ENCODE data around the gene MAP1LC3A. TPM values are rescaled to one million over a fixed set of nuclear protein-coding genes. Genes with fewer than 3 reads are reported as not detected.
"Not testable (repeated sequence)": the region's sequence is repeated elsewhere in the genome, so short reads cannot be mapped to it uniquely, and the experiment has no call there.

MAP1LC3A gene
- total RNA-seq, 3 donors from 2014 or later (not counting 1 experiment from before 2014, with no cell fraction given), result 12.7 to 20.4 (median 19.8) TPM

DNA sequence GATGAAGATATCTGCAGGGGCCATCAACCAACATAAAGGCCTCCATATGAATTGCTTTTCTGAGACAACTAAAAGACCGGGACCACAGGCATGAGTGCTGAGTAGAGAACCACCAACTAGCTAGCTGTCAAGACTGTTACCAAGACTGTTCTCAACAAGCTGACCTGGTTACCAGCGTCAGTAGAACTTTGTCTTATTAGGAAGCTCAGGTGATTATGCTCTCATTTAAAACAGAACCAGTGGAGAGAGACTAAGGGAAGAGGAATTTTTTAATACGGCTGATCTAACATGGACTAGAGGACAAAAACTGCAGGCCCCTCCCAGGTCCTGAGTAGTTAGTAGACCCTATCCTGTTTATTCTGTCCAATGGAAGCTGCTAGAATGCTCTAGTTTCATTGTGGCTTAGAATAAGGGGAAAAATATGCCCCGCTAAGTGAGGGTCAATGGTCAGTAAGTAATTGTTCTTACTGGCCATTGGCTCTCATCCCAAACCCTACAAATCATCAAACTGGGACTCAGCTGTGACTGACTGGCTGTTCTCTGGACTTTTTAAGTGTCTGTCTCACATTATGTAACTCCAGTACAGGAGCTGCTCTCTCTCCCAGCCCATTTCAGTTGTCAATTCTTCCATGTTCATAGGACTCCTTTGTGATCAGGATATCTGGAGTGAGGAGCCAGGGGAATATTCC is 46.1 kb upstream of the MAP1LC3A start:
- H3K9me3 ChIP-seq (ENCODE audit: control insufficient read depth, insufficient read depth, low read length), result no peaks in the 10 kb centered on the region
- H3K4me3 ChIP-seq (ENCODE audit: low read length), result no peak overlapping the region
- Mint-ChIP-seq H3K36me3 (no peaks in the 10 kb centered on the region), H3K27me3 (ENCODE audit: low read depth in 2 of 2) (no peaks in the 10 kb centered on the region), H3K27ac (peak overlapping the region; percentile 76 to 94), H3K9me3 (no peaks in the 10 kb centered on the region), H3K4me1 (peaks cover 36 to 49% of the 10 kb centered on the region in 2 donors), H3K4me3 (no peak overlapping the region)
- no peak for ATAC-seq
- H3K36me3 ChIP-seq (ENCODE audit: control insufficient read depth, insufficient read depth, low read length), result peaks cover 33% of the 10 kb centered on the region
- WGBS (ENCODE audit: insufficient coverage), result 99% methylated on average over 4 of the region's 4 CpGs
- H3K27ac ChIP-seq (ENCODE audit: low read length), result no peak overlapping the region
- peaks cover 18% of the 10 kb centered on the region for H3K4me1 ChIP-seq (ENCODE audit: control insufficient read depth, insufficient read depth, low read length)
- intact Hi-C loops (cut with micrococcal nuclease), result no loop called here
- H3K27me3 ChIP-seq (ENCODE audit: control insufficient read depth, insufficient read depth, low read length), result no peaks in the 10 kb centered on the region
- TF ChIP-seq, protein P1, sequence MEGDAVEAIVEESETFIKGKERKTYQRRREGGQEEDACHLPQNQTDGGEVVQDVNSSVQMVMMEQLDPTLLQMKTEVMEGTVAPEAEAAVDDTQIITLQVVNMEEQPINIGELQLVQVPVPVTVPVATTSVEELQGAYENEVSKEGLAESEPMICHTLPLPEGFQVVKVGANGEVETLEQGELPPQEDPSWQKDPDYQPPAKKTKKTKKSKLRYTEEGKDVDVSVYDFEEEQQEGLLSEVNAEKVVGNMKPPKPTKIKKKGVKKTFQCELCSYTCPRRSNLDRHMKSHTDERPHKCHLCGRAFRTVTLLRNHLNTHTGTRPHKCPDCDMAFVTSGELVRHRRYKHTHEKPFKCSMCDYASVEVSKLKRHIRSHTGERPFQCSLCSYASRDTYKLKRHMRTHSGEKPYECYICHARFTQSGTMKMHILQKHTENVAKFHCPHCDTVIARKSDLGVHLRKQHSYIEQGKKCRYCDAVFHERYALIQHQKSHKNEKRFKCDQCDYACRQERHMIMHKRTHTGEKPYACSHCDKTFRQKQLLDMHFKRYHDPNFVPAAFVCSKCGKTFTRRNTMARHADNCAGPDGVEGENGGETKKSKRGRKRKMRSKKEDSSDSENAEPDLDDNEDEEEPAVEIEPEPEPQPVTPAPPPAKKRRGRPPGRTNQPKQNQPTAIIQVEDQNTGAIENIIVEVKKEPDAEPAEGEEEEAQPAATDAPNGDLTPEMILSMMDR (IDR thresholded peaks at IDR 0.05), result no peak
- no peak for DNase-seq

DNA sequence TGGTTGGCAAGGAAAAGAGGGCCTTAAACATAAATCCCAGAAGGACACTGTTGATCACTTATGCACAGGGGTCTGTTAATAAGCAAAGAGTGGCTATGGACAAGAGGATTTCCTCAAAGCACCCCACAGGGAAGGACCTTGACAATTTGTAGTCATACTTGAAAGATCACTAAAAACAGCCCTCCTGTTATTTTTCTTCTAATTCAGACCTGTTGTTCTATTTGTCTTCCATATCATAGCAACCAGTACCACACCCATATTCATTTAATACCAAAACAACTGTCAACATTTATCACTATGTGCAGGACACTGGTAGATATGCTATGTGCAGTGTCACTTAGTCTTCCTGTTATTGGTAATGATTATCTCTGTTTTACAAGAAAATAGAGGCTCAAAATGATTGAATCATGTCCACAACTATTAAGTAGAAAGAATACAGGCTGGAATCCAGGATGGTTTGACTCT is 45.5 kb upstream of the MAP1LC3A start:
- H3K27ac ChIP-seq (ENCODE audit: low read length), result no peak overlapping the region
- H3K4me1 ChIP-seq (ENCODE audit: control insufficient read depth, insufficient read depth, low read length), result peaks cover 22% of the 10 kb centered on the region
- TF ChIP-seq, protein P1 (IDR thresholded peaks at IDR 0.05), result no peak
- no peaks in the 10 kb centered on the region for H3K9me3 Mint-ChIP-seq
- ATAC-seq (no peak), DNase-seq (peak in 1 of 2 donors; percentile 19)
- H3K4me3 ChIP-seq (ENCODE audit: low read length), result no peak overlapping the region
- no peaks in the 10 kb centered on the region for H3K27me3 ChIP-seq (ENCODE audit: control insufficient read depth, insufficient read depth, low read length)
- H3K4me3 Mint-ChIP-seq, result no peak overlapping the region
- peak overlapping the region; percentile 76 to 94 for H3K27ac Mint-ChIP-seq
- intact Hi-C loops (cut with micrococcal nuclease), result no loop called here
- no peaks in the 10 kb centered on the region for H3K9me3 ChIP-seq (ENCODE audit: control insufficient read depth, insufficient read depth, low read length)
- H3K27me3 Mint-ChIP-seq (ENCODE audit: low read depth in 2 of 2), result no peaks in the 10 kb centered on the region
- no peaks in the 10 kb centered on the region for H3K36me3 Mint-ChIP-seq
- peaks cover 28% of the 10 kb centered on the region for H3K36me3 ChIP-seq (ENCODE audit: control insufficient read depth, insufficient read depth, low read length)
- peaks cover 39 to 52% of the 10 kb centered on the region in 2 donors for H3K4me1 Mint-ChIP-seq

- H3K27ac ChIP-seq (ENCODE audit: low read length); H3K4me3 ChIP-seq (ENCODE audit: low read length); H3K27me3 ChIP-seq (ENCODE audit: control insufficient read depth, insufficient read depth, low read length); H3K9me3 ChIP-seq (ENCODE audit: control insufficient read depth, insufficient read depth, low read length); H3K9me3 Mint-ChIP-seq; H3K36me3 Mint-ChIP-seq; DNase-seq; intact Hi-C loops (cut with micrococcal nuclease); H3K27me3 Mint-ChIP-seq (ENCODE audit: low read depth in 2 of 2); ATAC-seq: not testable (repeated sequence)
- Mint-ChIP-seq H3K27ac (peak overlapping the region; percentile 94 to 98), H3K4me1 (peaks cover 44 to 56% of the 10 kb centered on the region in 2 donors), H3K4me3 (peak overlapping the region; percentile 98)
- Histone ChIP-seq H3K4me1 (ENCODE audit: control insufficient read depth, insufficient read depth, low read length) (peaks cover 22% of the 10 kb centered on the region), H3K36me3 (ENCODE audit: control insufficient read depth, insufficient read depth, low read length) (peaks cover 19% of the 10 kb centered on the region)
- WGBS (ENCODE audit: insufficient coverage), result 96% methylated on average over 15 of the region's 17 CpGs
These were observed 44.5 kb upstream of the MAP1LC3A start for GRCh38 chr20:34514034-34514433.

DNA sequence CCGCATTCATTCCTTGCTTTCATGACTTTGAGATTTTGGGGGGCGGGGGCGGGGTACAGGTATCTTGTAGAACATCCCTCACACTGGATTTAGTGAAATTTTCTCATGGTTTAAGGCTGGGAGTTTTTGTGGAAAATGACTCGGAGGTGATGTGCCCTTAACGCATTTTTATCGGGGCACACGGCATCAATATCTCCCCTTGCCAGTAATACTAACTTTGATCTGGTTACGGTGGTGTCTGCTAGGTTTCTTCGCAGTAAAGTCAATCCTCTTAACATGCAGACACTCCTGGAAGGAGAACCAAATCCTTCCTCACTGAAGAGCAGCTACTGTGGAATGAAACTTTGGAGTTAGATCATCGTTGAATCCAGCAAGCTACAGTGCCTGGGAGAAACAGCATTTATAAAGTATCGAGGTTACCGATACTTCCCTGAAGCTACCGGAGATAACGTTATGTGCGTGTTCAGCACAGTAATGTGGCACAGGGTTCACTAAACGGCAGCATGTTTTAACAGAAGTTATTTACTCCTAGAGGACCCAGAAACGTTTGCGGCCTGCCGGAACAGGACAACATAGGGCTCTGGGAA is 43.5 kb upstream of the MAP1LC3A start:
- no peaks in the 10 kb centered on the region for H3K36me3 Mint-ChIP-seq
- peaks cover 15% of the 10 kb centered on the region for H3K36me3 ChIP-seq (ENCODE audit: control insufficient read depth, insufficient read depth, low read length)
- peak overlapping the region; percentile 98 for H3K4me3 Mint-ChIP-seq
- H3K4me3 ChIP-seq (ENCODE audit: low read length), result peak overlapping the region; percentile 98
- H3K9me3 ChIP-seq (ENCODE audit: control insufficient read depth, insufficient read depth, low read length), result no peaks in the 10 kb centered on the region
- TF ChIP-seq, protein P1 (IDR thresholded peaks at IDR 0.05), result no peak
- no peak for DNase-seq
- H3K27me3 Mint-ChIP-seq (ENCODE audit: low read depth in 2 of 2), result no peaks in the 10 kb centered on the region
- H3K27ac ChIP-seq (ENCODE audit: low read length), result peak overlapping the region; percentile 80
- no peaks in the 10 kb centered on the region for H3K9me3 Mint-ChIP-seq
- peaks cover 42 to 54% of the 10 kb centered on the region in 2 donors for H3K4me1 Mint-ChIP-seq
- peaks cover 22% of the 10 kb centered on the region for H3K4me1 ChIP-seq (ENCODE audit: control insufficient read depth, insufficient read depth, low read length)
- no peak for ATAC-seq
- no peaks in the 10 kb centered on the region for H3K27me3 ChIP-seq (ENCODE audit: control insufficient read depth, insufficient read depth, low read length)
- H3K27ac Mint-ChIP-seq, result peak overlapping the region; percentile 94 to 98
- intact Hi-C loops (cut with micrococcal nuclease), result no loop called here
- WGBS (ENCODE audit: insufficient coverage), result 27% methylated on average over 19 of the region's 19 CpGs
